Body of pancreas (tissue), 4 donors: ENCODE results near the gene CYP4X1.
"Not testable (repeated sequence)": the region's sequence is repeated elsewhere in the genome, so short reads cannot be mapped to it uniquely, and the experiment has no call there.

Experiments
- POLR2A ChIP-seq, 3 donors: fragments of 450-650 bp; IDR thresholded peaks; one replicate each; pipeline ENCODE4 v1.6.1; 2016; ENCODE audit warnings: antibody characterized with exemption in 3 of 3, mild to moderate bottlenecking in 2 of 3
- TF ChIP-seq, protein P1 (sequence below), 7 experiments: fragments of 450-650 bp in 4 of 7; fragments of 200-600 bp in 3 of 7; sonication (generic) in 3 of 7; IDR thresholded peaks; one replicate each; pipeline ENCODE4 v1.5.1; 2016 to 2019; ENCODE audit warnings: antibody characterized with exemption in 7 of 7

DNA sequence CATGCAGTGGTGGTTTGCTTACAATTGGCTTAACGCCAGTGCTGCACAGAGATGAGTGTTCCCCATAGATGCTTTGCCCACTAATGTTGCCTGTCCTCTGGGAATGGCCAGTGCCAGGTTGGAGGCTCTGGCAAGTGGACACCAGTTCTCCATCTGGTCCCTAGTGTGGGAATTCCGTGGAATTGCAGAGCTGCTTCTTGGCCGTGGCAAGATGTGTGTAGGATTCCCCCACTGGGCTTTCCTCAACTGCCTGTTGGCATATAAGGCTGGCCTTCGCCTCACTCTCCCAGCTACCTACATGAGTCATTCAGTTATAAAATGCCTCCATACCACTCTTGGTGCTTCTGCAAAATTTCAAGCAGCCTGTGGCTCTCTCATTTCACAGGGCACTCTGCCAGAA lies 45.6 kb downstream of the CYP4X1 start:
- not testable (repeated sequence) for TF ChIP-seq POLR2A (IDR thresholded peaks at IDR 0.05)
- TF ChIP-seq, protein P1, sequence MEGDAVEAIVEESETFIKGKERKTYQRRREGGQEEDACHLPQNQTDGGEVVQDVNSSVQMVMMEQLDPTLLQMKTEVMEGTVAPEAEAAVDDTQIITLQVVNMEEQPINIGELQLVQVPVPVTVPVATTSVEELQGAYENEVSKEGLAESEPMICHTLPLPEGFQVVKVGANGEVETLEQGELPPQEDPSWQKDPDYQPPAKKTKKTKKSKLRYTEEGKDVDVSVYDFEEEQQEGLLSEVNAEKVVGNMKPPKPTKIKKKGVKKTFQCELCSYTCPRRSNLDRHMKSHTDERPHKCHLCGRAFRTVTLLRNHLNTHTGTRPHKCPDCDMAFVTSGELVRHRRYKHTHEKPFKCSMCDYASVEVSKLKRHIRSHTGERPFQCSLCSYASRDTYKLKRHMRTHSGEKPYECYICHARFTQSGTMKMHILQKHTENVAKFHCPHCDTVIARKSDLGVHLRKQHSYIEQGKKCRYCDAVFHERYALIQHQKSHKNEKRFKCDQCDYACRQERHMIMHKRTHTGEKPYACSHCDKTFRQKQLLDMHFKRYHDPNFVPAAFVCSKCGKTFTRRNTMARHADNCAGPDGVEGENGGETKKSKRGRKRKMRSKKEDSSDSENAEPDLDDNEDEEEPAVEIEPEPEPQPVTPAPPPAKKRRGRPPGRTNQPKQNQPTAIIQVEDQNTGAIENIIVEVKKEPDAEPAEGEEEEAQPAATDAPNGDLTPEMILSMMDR (IDR thresholded peaks at IDR 0.05), result not testable (repeated sequence)
